HL-60 (cell line): ENCODE measurements around the gene MRPL39.

ENCODE experiments used
- DNase-seq, 2 experiments: peaks; one replicate each; pipeline ENCODE4 v3.0.0-alpha.2; 2010 to 2020; ENCODE audit warnings: low read depth in 1 of 2, low spot score in 1 of 2
- H3K27ac ChIP-seq: fragments of 250-450 bp; sonication (Bioruptor Pico); replicated peaks from 2 replicates; pipeline ENCODE4 v1.5.1; 2020; ENCODE audit warnings: mild to moderate bottlenecking, moderate library complexity
- H3K27me3 ChIP-seq: fragments of 250-450 bp; sonication (Bioruptor Pico); 2 replicates; pipeline ENCODE4 v1.5.1; 2021; ENCODE audit warnings: mild to moderate bottlenecking, moderate library complexity; ENCODE audit not compliant: insufficient read depth, poor library complexity, severe bottlenecking
- H3K4me3 ChIP-seq: replicated peaks from 2 replicates; pipeline ENCODE4 v1.5.1; 2011; ENCODE audit warnings: mild to moderate bottlenecking, control low read depth, low read length; ENCODE audit not compliant: insufficient read depth
- CTCF ChIP-seq: IDR thresholded peaks from one replicate; pipeline ENCODE4 v1.5.1; 2011; ENCODE audit warnings: low read length, control low read depth, inconsistent platforms; ENCODE audit not compliant: insufficient read depth
- GABPA ChIP-seq: IDR thresholded peaks from 2 replicates; pipeline ENCODE4 v1.6.1; 2012; ENCODE audit warnings: low read depth
- POLR2AphosphoS5 ChIP-seq: IDR thresholded peaks from 2 replicates; pipeline ENCODE4 v1.6.1; 2012; ENCODE audit warnings: low read depth
- REST ChIP-seq: IDR thresholded peaks from 2 replicates; pipeline ENCODE4 v1.6.1; 2012; ENCODE audit warnings: low read depth; ENCODE audit not compliant: insufficient replicate concordance
- SPI1 ChIP-seq: IDR thresholded peaks from 2 replicates; pipeline ENCODE4 v1.6.1; 2012; ENCODE audit warnings: low read depth, mild to moderate bottlenecking, borderline replicate concordance

The MRPL39 gene

GRCh38 chr21:25573409-25574206 is 33.7 kb downstream of the MRPL39 start:
- Histone ChIP-seq H3K27ac (no peak overlapping the region), H3K27me3 (no peaks in the 10 kb centered on the region), H3K4me3 (no peak overlapping the region)
- TF ChIP-seq CTCF (no peak), SPI1 (no peak), REST (no peak), POLR2AphosphoS5 (no peak), GABPA (no peak)
- peak in 1 of 2 experiments; percentile 15 for DNase-seq

GRCh38 chr21:25572861-25573310 is 34.4 kb downstream of the MRPL39 start:
- Histone ChIP-seq H3K4me3 (no peak overlapping the region), H3K27me3 (no peaks in the 10 kb centered on the region), H3K27ac (no peak overlapping the region)
- DNase-seq = no peak
- TF ChIP-seq REST (no peak), CTCF (no peak), GABPA (no peak), SPI1 (no peak), POLR2AphosphoS5 (no peak)

GRCh38 chr21:25571726-25572121 is 35.6 kb downstream of the MRPL39 start:
- no peaks in the 10 kb centered on the region for H3K27me3 ChIP-seq
- TF ChIP-seq POLR2AphosphoS5 (no peak), CTCF (no peak), GABPA (no peak), SPI1 (no peak), REST (no peak)
- H3K27ac ChIP-seq = no peak overlapping the region
- no peak for DNase-seq
- H3K4me3 ChIP-seq = no peak overlapping the region
